Dermis blood vessel endothelial cell (primary cell): Measurements from ENCODE around the gene SPTA1. TPM values are rescaled to one million over a fixed set of nuclear protein-coding genes. Genes with fewer than 3 reads are reported as not detected.
A peak's percentile ranks its signal among the peaks of the same experiment; 100 is the strongest.

Experiments used
- DNase-seq: peaks from one replicate; pipeline ENCODE4 v3.0.0; 2010
- total RNA-seq: library from RNA; depleted of rRNA; stranded (reverse); fragments of >200 nt; gene quantifications from 2 replicates; pipeline ENCODE4 v1.2.3, GENCODE V29; 2014

Gene SPTA1
- total RNA-seq, 1 donor from 2014 or later = 3.1 TPM

DNA sequence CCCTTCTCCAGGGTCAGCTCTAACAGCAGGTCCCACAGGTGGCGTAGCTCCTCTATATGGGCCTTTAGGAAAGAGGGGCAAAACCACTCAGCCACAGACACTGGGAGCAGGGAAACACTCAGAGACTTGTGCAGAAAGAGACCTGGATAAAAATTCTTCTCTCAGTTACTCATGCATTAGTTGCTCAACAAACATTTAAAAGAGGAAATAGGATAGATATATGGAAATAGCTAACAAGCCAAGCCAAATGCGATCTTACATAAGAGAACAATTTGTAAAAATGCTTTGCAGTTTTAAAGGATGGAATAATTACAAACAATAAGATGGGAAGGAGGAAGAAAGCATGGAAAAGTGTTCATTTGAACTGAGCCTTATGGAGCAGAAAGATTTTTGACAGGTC is 4.9 kb downstream of the SPTA1 start:
- DNase-seq = no peak

- no peak for DNase-seq
These were observed 7.2 kb downstream of the SPTA1 start for GRCh38 chr1:158679289-158679688.

DNA sequence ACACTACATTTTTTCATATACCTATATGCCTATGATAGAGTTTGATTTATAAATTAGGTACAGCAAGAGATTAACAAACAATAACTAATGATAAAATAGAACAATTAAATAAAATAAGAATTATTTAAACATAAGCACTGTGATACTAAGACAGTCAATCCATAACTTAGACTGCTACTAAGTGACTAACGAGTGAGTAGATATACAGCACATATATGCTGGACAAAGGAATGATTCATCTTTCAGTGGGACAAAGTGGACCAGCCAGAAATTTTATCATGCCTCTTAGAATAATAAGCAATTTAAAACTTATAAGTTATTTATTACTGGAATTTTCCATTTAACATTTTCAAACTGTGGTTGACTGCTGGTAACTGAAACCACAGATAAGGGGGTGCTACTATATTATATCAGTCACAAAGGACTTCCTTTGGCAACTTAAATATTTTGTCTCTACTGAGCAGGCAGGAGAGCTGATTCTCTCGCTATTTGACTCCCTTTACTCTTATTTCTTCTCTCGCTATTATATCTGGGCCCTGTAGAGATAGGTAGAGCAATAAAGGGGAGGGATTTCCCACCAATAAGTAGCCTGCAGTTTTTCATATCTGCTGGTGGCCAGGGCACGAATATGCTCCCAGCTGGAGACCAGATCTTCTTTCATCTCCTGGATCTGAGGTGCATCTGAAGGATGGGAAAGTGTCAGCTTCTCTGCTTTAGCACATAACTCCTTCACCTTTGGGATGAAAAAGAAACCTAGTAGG is 10.8 kb downstream of the SPTA1 start:
- DNase-seq = no peak

GRCh38 chr1:158674302-158674701 is 12.2 kb downstream of the SPTA1 start:
- DNase-seq = no peak

DNA sequence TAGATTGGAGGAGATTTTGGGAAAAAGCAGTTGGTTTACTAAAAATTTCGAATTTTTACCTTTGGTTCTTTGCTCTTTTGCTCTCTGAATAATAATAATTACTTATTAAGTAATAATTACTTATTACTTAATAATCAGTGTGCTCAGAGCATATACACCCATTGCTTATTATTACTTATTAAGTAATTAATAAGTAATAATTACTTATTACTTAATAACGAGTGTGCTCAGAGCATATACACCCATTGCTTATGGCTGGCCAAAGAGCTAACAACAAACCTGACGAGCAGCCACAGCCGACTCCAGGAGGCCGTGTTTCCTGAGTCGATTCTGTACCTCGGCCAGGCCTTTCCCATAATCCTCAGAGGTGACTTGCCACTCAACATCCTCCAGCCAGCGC is 20.5 kb downstream of the SPTA1 start:
- no peak for DNase-seq

DNA sequence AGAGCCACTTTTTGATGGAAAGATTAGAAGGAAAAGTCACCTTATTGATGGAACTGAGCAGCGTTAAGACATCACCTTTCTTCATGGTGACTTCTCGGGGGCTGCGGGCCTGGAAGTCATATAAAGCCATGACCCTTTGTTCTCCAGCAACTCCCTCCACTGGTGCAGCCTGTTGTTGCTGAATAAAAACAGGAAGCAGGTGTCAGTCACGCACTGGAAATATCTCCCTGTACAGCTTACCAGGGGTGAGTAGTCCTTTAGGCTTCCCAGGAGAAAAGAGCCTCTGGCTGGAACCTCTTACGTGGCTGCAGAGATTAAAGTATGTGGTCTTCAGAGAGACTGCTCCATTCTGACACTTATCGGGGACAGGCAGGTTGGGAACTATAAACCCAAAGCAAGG is 31.9 kb downstream of the SPTA1 start:
- peak; percentile 80 for DNase-seq

DNA sequence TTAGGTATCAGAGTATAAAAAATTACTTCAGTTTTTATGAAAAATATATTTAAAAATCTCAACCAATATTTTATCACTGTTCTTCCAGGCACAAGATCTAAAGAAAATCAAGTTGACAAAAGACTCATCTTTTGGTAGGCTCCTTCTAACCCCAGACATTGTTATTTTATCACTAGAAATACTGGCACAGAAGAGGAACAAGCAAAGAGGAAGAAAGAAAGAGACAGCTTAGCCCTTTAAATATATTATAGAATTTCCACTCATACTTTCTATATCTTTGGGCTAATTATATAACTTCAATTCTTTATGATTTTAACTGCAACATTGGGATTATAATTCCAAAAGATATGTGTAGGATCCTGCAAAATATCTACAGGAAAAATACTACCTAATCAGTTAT is 32.4 kb downstream of the SPTA1 start:
- DNase-seq = no peak

DNA sequence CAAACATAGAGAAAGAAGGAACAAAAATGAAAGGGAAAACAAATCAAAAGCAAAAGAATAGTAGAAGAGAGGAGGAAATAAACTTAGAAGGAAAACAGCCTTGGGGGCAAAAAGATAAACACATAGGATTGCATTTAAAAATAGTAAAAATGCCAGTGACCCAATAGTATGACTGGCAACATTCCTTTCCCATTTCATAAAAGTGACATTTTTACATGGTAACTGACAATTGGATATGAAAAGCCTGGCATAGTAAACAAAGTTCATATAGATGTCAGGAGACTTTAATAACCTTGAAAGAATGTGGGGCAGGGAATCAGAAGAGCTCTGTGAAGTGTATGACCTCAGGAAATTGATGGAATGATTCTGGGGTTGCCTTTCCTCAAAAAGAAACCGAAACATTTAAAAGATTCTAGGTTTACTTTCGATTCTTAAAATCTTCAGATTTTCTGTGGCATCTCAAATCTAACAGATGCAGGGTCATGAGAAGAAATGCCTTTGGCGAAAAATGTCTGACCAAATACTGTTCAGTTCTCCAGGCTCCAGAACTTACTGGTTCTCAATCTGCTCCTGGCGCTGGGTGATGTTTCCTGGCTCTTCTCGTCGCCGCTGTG is 33.7 kb downstream of the SPTA1 start:
- no peak for DNase-seq

GRCh38 chr1:158649052-158649451 is 37.5 kb downstream of the SPTA1 start:
- DNase-seq = no peak

DNA sequence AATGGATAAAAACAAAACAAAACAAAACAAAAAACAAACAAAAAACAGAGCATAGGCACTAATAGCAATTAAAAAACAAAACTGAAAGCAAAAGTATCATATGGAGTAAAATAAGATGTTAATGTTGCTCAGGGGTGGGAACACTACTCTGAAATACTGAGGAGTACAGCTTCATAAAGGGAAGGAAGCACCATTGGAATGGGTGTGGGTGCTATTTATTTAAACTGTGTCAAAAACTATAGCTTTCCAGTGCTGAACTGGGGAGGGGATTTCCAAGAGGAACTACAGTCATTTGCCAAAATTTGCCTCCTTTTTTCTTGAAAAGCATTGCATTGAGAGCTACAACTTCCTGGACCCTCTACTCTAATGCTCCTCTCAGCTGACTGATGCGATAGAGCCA is 40.0 kb downstream of the SPTA1 start:
- DNase-seq = no peak

- DNase-seq = no peak
These were observed 42.1 kb downstream of the SPTA1 start for GRCh38 chr1:158644449-158644848.

DNA sequence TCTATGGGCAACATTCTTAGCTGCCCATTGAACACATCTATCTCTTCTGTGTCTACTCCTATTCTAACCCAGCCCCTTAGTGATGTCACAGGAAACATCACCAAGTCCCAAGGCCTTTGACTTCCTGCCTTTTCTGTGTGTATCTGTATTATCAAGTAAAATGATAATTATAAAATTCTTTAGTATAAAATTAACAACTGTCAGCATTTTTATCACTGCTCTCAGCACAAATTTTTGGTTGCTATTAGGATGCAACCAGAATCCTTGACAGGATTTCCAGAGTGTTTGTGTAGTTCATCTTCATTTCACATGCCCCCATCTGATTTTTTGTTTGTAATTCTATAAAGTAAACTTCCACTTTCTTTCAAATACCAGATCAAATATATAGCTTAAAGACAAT is 47.6 kb downstream of the SPTA1 start:
- DNase-seq = no peak

- DNase-seq = no peak
These were observed 48.4 kb downstream of the SPTA1 start for GRCh38 chr1:158638146-158638545.

DNA sequence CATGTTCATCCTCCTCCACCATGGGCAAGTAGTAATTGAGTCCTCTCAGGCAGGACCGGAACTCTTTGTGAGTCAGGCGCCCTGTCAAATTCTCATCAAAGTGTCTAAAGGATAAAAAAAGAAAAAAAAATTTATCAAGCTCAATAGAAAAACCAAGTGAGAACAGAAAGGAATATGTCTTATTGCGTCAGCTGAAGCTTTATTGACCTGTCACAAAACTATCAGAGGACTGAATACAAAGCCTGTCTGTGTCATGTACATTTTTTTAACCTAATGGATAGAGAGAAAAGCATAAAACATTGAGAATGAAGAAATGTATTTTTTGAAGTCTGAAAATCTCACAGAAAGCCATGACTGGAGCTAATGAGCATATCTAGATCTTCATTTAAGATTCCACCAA is 72.8 kb downstream of the SPTA1 start:
- DNase-seq = no peak

GRCh38 chr1:158611916-158612315 is 74.6 kb downstream of the SPTA1 start:
- DNase-seq = no peak

DNA sequence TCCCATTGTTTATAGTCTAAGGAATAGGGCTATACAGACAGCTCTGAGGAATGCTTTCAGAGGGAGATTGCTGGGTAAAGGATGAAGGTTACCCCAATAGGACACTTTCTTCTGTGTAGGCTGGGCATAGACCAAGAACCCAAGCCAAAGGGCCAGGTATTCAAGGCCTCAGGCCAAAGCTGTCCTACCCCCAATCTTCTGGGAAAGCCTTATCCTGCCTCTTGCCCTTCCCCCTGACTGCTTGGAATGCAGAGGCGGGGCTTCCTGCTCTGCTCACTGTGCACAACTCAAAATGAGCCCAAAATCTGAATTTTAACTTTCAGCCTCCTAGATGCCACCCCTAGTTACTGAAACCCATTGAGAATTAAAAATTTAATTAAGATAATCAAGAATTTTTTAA is 79.2 kb downstream of the SPTA1 start:
- DNase-seq = no peak

DNA sequence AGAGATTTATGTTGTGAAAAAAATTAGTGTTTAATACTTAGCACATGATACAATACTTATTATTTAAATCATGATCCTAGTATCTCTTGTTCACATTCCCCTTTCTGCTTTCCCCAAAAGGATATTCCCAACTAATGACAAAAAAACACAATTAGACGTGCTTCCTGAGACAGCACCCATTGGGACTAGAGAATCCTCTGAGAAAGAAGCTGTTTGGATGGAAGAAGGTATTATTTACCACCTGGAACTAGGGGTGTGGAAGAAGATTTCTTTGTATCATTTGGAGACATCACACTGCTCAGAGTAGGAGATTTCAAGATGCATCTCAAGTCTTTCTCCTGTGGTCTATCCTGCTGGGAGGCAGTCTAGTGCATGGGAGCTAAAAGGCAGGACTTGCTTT is 81.5 kb downstream of the SPTA1 start, which contains the start of gene OR10Z1:
OR10Z1 (plus strand) TSS at position 301 of the 400 bp plus-strand sequence. CDS start 1,171 bp downstream, outside the sequence.
- no peak for DNase-seq

- DNase-seq = no peak
These were observed 85.8 kb downstream of the SPTA1 start for GRCh38 chr1:158600735-158601134.

GRCh38 chr1:158586942-158587341 is 99.6 kb downstream of the SPTA1 start:
- DNase-seq = no peak

- no peak for DNase-seq
These were observed 102.6 kb downstream of the SPTA1 start for GRCh38 chr1:158583962-158584361.

- no peak for DNase-seq
These were observed 106.8 kb downstream of the SPTA1 start, which contains the start of gene OR10X1 for GRCh38 chr1:158579733-158580132. Gene OR10X1 (minus strand): TSS chr1:158579899. CDS start chr1:158579899, 0 bp downstream.

DNA sequence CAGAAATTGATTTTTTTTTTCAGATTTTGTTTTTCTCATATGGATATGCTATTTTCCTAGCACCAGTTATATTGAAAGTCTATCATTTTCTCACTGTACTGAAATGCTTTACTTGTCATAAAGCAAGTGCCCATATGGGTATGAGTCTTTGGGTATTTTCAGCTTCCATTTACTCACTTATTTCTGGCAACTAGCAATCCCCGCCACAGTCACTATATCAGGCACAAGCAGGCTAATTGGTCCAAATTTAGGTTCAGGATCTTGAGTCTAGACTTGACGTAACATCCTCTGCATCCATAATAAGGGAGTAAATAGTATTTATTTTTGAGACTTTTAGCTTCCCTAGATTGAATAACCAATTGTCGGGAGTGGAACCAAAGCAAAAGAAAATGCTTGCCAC is 109.0 kb downstream of the SPTA1 start:
- no peak for DNase-seq

DNA sequence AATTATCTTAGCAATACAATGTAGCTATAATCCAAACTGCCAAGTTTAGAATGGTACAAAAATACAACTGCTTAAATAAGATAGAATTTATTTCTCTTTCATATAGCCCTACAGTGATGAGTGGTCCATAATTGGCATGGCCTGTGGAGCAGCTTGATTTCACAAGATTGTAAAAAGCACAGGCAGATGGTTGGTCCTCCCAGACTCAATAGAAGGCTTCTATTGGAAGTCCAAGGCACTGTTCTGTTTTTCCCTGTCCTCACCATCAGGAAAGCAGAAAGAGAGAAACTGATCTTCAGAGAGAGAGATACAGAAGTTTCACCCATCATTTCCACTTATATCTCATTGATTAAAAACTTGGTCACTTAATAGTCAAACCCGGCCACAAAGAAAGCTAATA is 114.3 kb downstream of the SPTA1 start:
- no peak for DNase-seq

DNA sequence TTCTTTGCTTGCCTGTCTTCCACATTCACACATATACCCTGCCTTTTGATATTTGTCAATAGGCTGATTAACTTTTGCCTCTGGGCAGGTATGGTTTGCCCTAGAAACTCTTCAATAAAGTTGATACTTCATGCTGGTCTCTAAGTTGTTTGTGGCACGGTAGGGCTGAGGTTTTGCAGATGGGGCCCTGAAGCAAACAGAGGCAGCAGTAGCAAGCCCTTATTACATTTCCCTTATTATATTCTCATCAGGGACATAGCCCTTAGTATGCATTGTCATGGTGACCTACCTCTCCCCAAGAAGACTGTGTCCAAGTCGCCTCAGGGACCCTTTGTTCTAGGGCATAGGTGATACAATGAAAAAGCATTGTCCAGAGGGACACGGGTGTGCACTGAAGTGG is 116.0 kb downstream of the SPTA1 start, which contains the start of gene OR6P1:
OR6P1 (minus strand) TSS at position 101 of the 400 bp plus-strand sequence. CDS start 6,976 bp downstream, outside the sequence.
- no peak for DNase-seq
